ENCODE results near the gene RNU6-1. TPM values are rescaled to one million over a fixed set of nuclear protein-coding genes. Genes with fewer than 3 reads are reported as not detected.

The RNU6-1 gene
- polyA plus RNA-seq, 3 donors = not detected

GRCh38 chr15:67863442-67863987 lies 23.7 kb upstream of the RNU6-1 start:
- Histone ChIP-seq H3K27me3 (ENCODE audit: control insufficient read depth in 2 of 2, insufficient read depth in 2 of 2, low read length in 2 of 2) (no peaks in the 10 kb centered on the region), H3K4me1 (ENCODE audit: control insufficient read depth in 1 of 2, insufficient read depth in 2 of 2, low read length in 2 of 2) (peaks cover 9 to 12% of the 10 kb centered on the region in 2 donors), H3K4me2 (replicated peaks; ENCODE audit: extremely low read depth, low read length, poor library complexity, severe bottlenecking) (peak overlapping the region; percentile 94), H2AFZ (ENCODE audit: insufficient read depth, low read depth, low read length, poor library complexity, severe bottlenecking) (peak overlapping the region; percentile 98), H3K9me3 (replicated peaks in 1 of 2; ENCODE audit: control insufficient read depth in 1 of 2, insufficient read depth in 1 of 2, low read length in 2 of 2) (no peaks in the 10 kb centered on the region), H3K9ac (ENCODE audit: insufficient read depth, low read length, poor library complexity, severe bottlenecking) (peak overlapping the region; percentile 43), H4K20me1 (ENCODE audit: insufficient read depth, low read length) (no peaks in the 10 kb centered on the region), H3K36me3 (replicated peaks in 1 of 2; ENCODE audit: control insufficient read depth in 1 of 2, insufficient read depth in 2 of 2, low read length in 2 of 2) (no peaks in the 10 kb centered on the region), H3K4me3 (replicated peaks in 1 of 3; ENCODE audit: low read depth in 2 of 3, low read length in 3 of 3) (peak overlapping the region; percentile 38 to 82 (median 53)), H3K79me2 (ENCODE audit: insufficient read depth, low read length) (no peaks in the 10 kb centered on the region), H3K27ac (ENCODE audit: low read depth in 1 of 2, low read length in 2 of 2) (peak overlapping the region in 1 of 2 donors; percentile 41)
- H3K27ac Mint-ChIP-seq = no peak overlapping the region
- H3K4me3 Mint-ChIP-seq = peak overlapping the region; percentile 83 to 93
- H3K36me3 Mint-ChIP-seq = no peaks in the 10 kb centered on the region
- TF ChIP-seq, protein P1, sequence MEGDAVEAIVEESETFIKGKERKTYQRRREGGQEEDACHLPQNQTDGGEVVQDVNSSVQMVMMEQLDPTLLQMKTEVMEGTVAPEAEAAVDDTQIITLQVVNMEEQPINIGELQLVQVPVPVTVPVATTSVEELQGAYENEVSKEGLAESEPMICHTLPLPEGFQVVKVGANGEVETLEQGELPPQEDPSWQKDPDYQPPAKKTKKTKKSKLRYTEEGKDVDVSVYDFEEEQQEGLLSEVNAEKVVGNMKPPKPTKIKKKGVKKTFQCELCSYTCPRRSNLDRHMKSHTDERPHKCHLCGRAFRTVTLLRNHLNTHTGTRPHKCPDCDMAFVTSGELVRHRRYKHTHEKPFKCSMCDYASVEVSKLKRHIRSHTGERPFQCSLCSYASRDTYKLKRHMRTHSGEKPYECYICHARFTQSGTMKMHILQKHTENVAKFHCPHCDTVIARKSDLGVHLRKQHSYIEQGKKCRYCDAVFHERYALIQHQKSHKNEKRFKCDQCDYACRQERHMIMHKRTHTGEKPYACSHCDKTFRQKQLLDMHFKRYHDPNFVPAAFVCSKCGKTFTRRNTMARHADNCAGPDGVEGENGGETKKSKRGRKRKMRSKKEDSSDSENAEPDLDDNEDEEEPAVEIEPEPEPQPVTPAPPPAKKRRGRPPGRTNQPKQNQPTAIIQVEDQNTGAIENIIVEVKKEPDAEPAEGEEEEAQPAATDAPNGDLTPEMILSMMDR (IDR thresholded peaks at IDR 0.05) = peak; percentile 87
- H3K4me1 Mint-ChIP-seq = peaks cover 8% of the 10 kb centered on the region
- peak; percentile 62 to 70 (median 68) for DNase-seq
- peaks cover 0 to under 1% (median 0%) of the 10 kb centered on the region in 7 donors for H3K9me3 Mint-ChIP-seq
- peaks cover 2 to 10% (median 5%) of the 10 kb centered on the region in 3 donors for H3K27me3 Mint-ChIP-seq (ENCODE audit: low read depth in 3 of 3)
- 3% methylated on average over 34 of the region's 41 CpGs for WGBS (ENCODE audit: insufficient coverage)
- intact Hi-C loops (cut with micrococcal nuclease) = loop anchor here (5.0 to 10.0 kb wide), 3 partner anchors 141 to 294 kb away; no protein-coding TSS in a partner anchor

DNA sequence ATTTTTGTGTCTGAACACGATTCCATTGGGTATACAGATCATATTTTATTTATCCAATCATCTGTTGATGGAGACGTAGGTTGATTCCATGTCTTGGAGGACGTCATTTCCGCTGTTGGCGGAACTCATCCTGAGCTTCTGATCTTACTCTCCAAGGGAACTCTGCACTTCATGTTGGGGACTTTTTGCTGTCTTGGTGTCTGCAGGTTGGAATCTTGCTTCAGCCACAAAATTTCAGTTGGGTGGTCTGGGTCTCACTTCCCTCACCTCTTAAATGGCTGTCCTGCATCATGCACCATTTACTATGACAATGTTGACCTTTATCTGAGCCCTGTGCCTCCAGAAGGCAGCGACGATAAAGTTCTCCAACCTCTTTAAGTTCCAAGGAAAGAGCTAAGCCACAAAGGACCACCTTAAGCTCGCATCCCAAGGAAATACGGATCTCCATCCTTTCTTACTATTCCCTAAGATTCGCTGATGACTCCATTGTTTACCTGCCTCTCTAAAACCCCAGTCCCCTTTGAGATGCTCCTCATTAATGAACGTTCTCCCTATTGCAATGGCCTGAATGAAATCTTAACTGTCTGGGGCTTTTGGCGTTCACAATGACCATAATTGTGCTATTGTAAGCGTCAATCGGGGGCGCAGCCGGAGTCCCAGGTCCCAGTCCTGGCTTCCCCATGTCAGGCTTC lies 23.1 kb upstream of the RNU6-1 start:
- Histone ChIP-seq H3K9ac (ENCODE audit: insufficient read depth, low read length, poor library complexity, severe bottlenecking) (peak overlapping the region; percentile 43), H3K27me3 (ENCODE audit: control insufficient read depth in 2 of 2, insufficient read depth in 2 of 2, low read length in 2 of 2) (no peaks in the 10 kb centered on the region)
- peak overlapping the region; percentile 16 to 93 for H3K4me3 Mint-ChIP-seq

More for the DNA sequence above, 23.1 kb upstream of the RNU6-1 start:
- H3K36me3 ChIP-seq (replicated peaks in 1 of 2; ENCODE audit: control insufficient read depth in 1 of 2, insufficient read depth in 2 of 2, low read length in 2 of 2) = no peaks in the 10 kb centered on the region
- peaks cover 2 to 10% (median 5%) of the 10 kb centered on the region in 3 donors for H3K27me3 Mint-ChIP-seq (ENCODE audit: low read depth in 3 of 3)
- WGBS (ENCODE audit: insufficient coverage) = 47% methylated on average over 11 of the region's 16 CpGs
- H3K27ac ChIP-seq (ENCODE audit: low read depth in 1 of 2, low read length in 2 of 2) = no peak overlapping the region
- no peaks in the 10 kb centered on the region for H3K9me3 ChIP-seq (replicated peaks in 1 of 2; ENCODE audit: control insufficient read depth in 1 of 2, insufficient read depth in 1 of 2, low read length in 2 of 2)
- H3K79me2 ChIP-seq (ENCODE audit: insufficient read depth, low read length) = no peaks in the 10 kb centered on the region
- peak overlapping the region in 1 of 3 experiments; percentile 82 for H3K4me3 ChIP-seq (replicated peaks in 1 of 3; ENCODE audit: low read depth in 2 of 3, low read length in 3 of 3)
- no peaks in the 10 kb centered on the region for H4K20me1 ChIP-seq (ENCODE audit: insufficient read depth, low read length)
- H2AFZ ChIP-seq (ENCODE audit: insufficient read depth, low read depth, low read length, poor library complexity, severe bottlenecking) = peak overlapping the region; percentile 98
- H3K4me1 Mint-ChIP-seq = peaks cover 8% of the 10 kb centered on the region
- no peak for DNase-seq
- no peak overlapping the region for H3K27ac Mint-ChIP-seq
- H3K9me3 Mint-ChIP-seq = no peaks in the 10 kb centered on the region
- TF ChIP-seq, protein P1 (IDR thresholded peaks at IDR 0.05) = no peak
- intact Hi-C loops (cut with micrococcal nuclease) = loop anchor here (5.0 to 10.0 kb wide), 3 partner anchors 142 to 294 kb away; no protein-coding TSS in a partner anchor
- H3K4me1 ChIP-seq (ENCODE audit: control insufficient read depth in 1 of 2, insufficient read depth in 2 of 2, low read length in 2 of 2) = peaks cover 9 to 12% of the 10 kb centered on the region in 2 donors
- H3K4me2 ChIP-seq (replicated peaks; ENCODE audit: extremely low read depth, low read length, poor library complexity, severe bottlenecking) = peak overlapping the region; percentile 94
- no peaks in the 10 kb centered on the region for H3K36me3 Mint-ChIP-seq

Measured in CD14-positive monocyte (primary cell).